ENCODE results near the gene TTLL12.

Gene TTLL12

GRCh38 chr22:43228863-43229262 is 41.9 kb upstream of the TTLL12 start:
- peaks cover 26% of the 10 kb centered on the region for H3K27me3 ChIP-seq (ENCODE audit: insufficient read depth, low read depth)
- H3K27ac ChIP-seq, result no peak overlapping the region
- no peaks in the 10 kb centered on the region for H3K79me2 ChIP-seq (ENCODE audit: insufficient read depth, low read depth)
- H4K20me1 ChIP-seq (ENCODE audit: insufficient read depth), result no peaks in the 10 kb centered on the region
- no peak overlapping the region for H2AFZ ChIP-seq (ENCODE audit: low read depth)
- no peak overlapping the region for H3K4me2 ChIP-seq
- no peak overlapping the region for H3K4me3 ChIP-seq (IDR thresholded peaks at IDR 0.05; ENCODE audit: insufficient read depth, low read depth, low read length)
- no peak overlapping the region for H3K9ac ChIP-seq
- no peak for TF ChIP-seq CTCF (conservative IDR thresholded peaks at IDR 0.05; ENCODE audit: low read depth, low read length)
- no peaks in the 10 kb centered on the region for H3K4me1 ChIP-seq (ENCODE audit: low read depth, poor library complexity, severe bottlenecking)
- H3K36me3 ChIP-seq (ENCODE audit: insufficient read depth), result no peaks in the 10 kb centered on the region

- H3K9ac ChIP-seq, result no peak overlapping the region
- no peaks in the 10 kb centered on the region for H4K20me1 ChIP-seq (ENCODE audit: insufficient read depth)
- H3K79me2 ChIP-seq (ENCODE audit: insufficient read depth, low read depth), result no peaks in the 10 kb centered on the region
- peaks cover 25% of the 10 kb centered on the region for H3K27me3 ChIP-seq (ENCODE audit: insufficient read depth, low read depth)
- no peaks in the 10 kb centered on the region for H3K4me1 ChIP-seq (ENCODE audit: low read depth, poor library complexity, severe bottlenecking)
- H3K4me2 ChIP-seq, result no peak overlapping the region
- H3K36me3 ChIP-seq (ENCODE audit: insufficient read depth), result no peaks in the 10 kb centered on the region
- 0 out of 2 replicates have a peak, but pooled peaks have one; percentile 18 for TF ChIP-seq CTCF (conservative IDR thresholded peaks at IDR 0.05; ENCODE audit: low read depth, low read length)
- H3K4me3 ChIP-seq (IDR thresholded peaks at IDR 0.05; ENCODE audit: insufficient read depth, low read depth, low read length), result no peak overlapping the region
- no peak overlapping the region for H2AFZ ChIP-seq (ENCODE audit: low read depth)
- H3K27ac ChIP-seq, result no peak overlapping the region
Measured at GRCh38 chr22:43228330-43228729, 41.4 kb upstream of the TTLL12 start.

- Histone ChIP-seq H2AFZ (ENCODE audit: low read depth) (no peak overlapping the region), H3K4me3 (IDR thresholded peaks at IDR 0.05; ENCODE audit: insufficient read depth, low read depth, low read length) (no peak overlapping the region), H3K36me3 (ENCODE audit: insufficient read depth) (no peaks in the 10 kb centered on the region), H3K27me3 (ENCODE audit: insufficient read depth, low read depth) (peaks cover 31% of the 10 kb centered on the region), H3K79me2 (ENCODE audit: insufficient read depth, low read depth) (no peaks in the 10 kb centered on the region), H3K27ac (no peak overlapping the region), H3K4me2 (no peak overlapping the region), H3K4me1 (ENCODE audit: low read depth, poor library complexity, severe bottlenecking) (no peaks in the 10 kb centered on the region), H3K9ac (no peak overlapping the region), H4K20me1 (ENCODE audit: insufficient read depth) (no peaks in the 10 kb centered on the region)
- TF ChIP-seq CTCF (conservative IDR thresholded peaks at IDR 0.05; ENCODE audit: low read depth, low read length), result no peak
Measured at GRCh38 chr22:43227239-43227630, 40.3 kb upstream of the TTLL12 start.

GRCh38 chr22:43226377-43227238 is 39.7 kb upstream of the TTLL12 start:
- Histone ChIP-seq H3K4me2 (no peak overlapping the region), H4K20me1 (ENCODE audit: insufficient read depth) (no peaks in the 10 kb centered on the region), H3K9ac (no peak overlapping the region), H3K4me3 (IDR thresholded peaks at IDR 0.05; ENCODE audit: insufficient read depth, low read depth, low read length) (no peak overlapping the region), H2AFZ (ENCODE audit: low read depth) (no peak overlapping the region), H3K27me3 (ENCODE audit: insufficient read depth, low read depth) (peaks cover 36% of the 10 kb centered on the region), H3K36me3 (ENCODE audit: insufficient read depth) (no peaks in the 10 kb centered on the region), H3K4me1 (ENCODE audit: low read depth, poor library complexity, severe bottlenecking) (no peaks in the 10 kb centered on the region), H3K79me2 (ENCODE audit: insufficient read depth, low read depth) (no peaks in the 10 kb centered on the region), H3K27ac (no peak overlapping the region)
- no peak for TF ChIP-seq CTCF (conservative IDR thresholded peaks at IDR 0.05; ENCODE audit: low read depth, low read length)

All from KMS-11 (cell line).